B cell (primary cell): ENCODE measurements around the gene PYGO1. TPM values are rescaled to one million over a fixed set of nuclear protein-coding genes. Genes with fewer than 3 reads are reported as not detected.
"Not testable (repeated sequence)": the region's sequence is repeated elsewhere in the genome, so short reads cannot be mapped to it uniquely, and the experiment has no call there.

Experiments
- ATAC-seq: fragments of 200-7000 bp; cut with Tn5 transposase; one replicate; pipeline ENCODE4 v1.10.0; 2021; ENCODE audit warnings: low read depth, mild to moderate bottlenecking, moderate number of reproducible peaks, moderate library complexity
- CTCF ChIA-PET: fragments of 350-600 bp; sonication (Branson Sonifier 250); formaldehyde crosslinking; loops from one replicate; lab custom pipeline; 2021; ENCODE audit warnings: antibody characterized with exemption, inconsistent platforms; lab: Charles Lee
- POLR2A ChIA-PET: fragments of 350-600 bp; sonication (Branson Sonifier 250); formaldehyde crosslinking; loops from one replicate; lab custom pipeline; 2021; ENCODE audit warnings: antibody characterized with exemption; lab: Charles Lee
- DNase-seq: peaks from one replicate; pipeline ENCODE4 v3.0.0; 2013
- H2AFZ ChIP-seq: 2 replicates; pipeline ENCODE4 v1.6.1; 2012; ENCODE audit warnings: mild to moderate bottlenecking, low read depth, low read length; ENCODE audit not compliant: insufficient read depth, poor library complexity, severe bottlenecking
- H3K27ac ChIP-seq, 2 donors: 1 replicate in 1 of 2; 2 replicates in 1 of 2; pipeline ENCODE4 v1.5.1; 2012 to 2013; ENCODE audit warnings: low read length in 2 of 2, mild to moderate bottlenecking in 2 of 2, moderate library complexity in 1 of 2
- H3K27me3 ChIP-seq, 4 experiments: fragments of 200-600 bp in 1 of 4; sonication (generic) in 1 of 4; replicated peaks in 1 of 4; 1 replicate in 2 of 4; 2 replicates in 2 of 4; pipeline versions ENCODE4 v1.6.1 to v1.7.0; 2013 to 2016; ENCODE audit warnings: low read length in 3 of 4, mild to moderate bottlenecking in 2 of 4, mixed read lengths in 1 of 4, moderate library complexity in 1 of 4; ENCODE audit not compliant: insufficient read depth in 4 of 4, control insufficient read depth in 3 of 4; ENCODE audit errors: control extremely low read depth in 1 of 4
- H3K36me3 ChIP-seq, 2 experiments: replicated peaks in 1 of 2; 1 replicate in 1 of 2; 2 replicates in 1 of 2; pipeline versions ENCODE4 v1.6.1 to v1.7.1; 2013; ENCODE audit warnings: low read length in 1 of 2; ENCODE audit not compliant: insufficient read depth in 2 of 2, control insufficient read depth in 1 of 2; ENCODE audit errors: control extremely low read depth in 1 of 2, extremely low read depth in 1 of 2
- H3K4me1 ChIP-seq, 2 donors: fragments of 200-600 bp in 1 of 2; sonication (generic) in 1 of 2; 1 replicate in 1 of 2; 2 replicates in 1 of 2; pipeline versions ENCODE4 v1.5.1 to v1.6.1; 2013 to 2017; ENCODE audit warnings: low read length in 2 of 2; ENCODE audit not compliant: control insufficient read depth in 2 of 2, insufficient read depth in 2 of 2
- H3K4me2 ChIP-seq: replicated peaks from 2 replicates; pipeline ENCODE3; 2012; ENCODE audit warnings: mild to moderate bottlenecking, low read depth, low read length; ENCODE audit not compliant: poor library complexity, severe bottlenecking
- H3K4me3 ChIP-seq, 5 experiments: fragments of 200-600 bp in 1 of 5; sonication (generic) in 1 of 5; 1 replicate in 3 of 5; 2 replicates in 2 of 5; pipeline versions ENCODE4 v1.5.1 to v1.7.0; 2011 to 2016; ENCODE audit warnings: low read length in 4 of 5, mild to moderate bottlenecking in 4 of 5, low read depth in 2 of 5, control low read depth in 1 of 5, moderate library complexity in 1 of 5; ENCODE audit not compliant: insufficient read depth in 1 of 5; ENCODE audit errors: control extremely low read depth in 1 of 5, extremely low read depth in 1 of 5
- H3K79me2 ChIP-seq: fragments of 200-600 bp; sonication (generic); one replicate; pipeline ENCODE4 v1.6.0; 2016; ENCODE audit warnings: low read length; ENCODE audit not compliant: control insufficient read depth, insufficient read depth
- H3K9ac ChIP-seq: fragments of 200-600 bp; sonication (generic); 2 replicates; pipeline ENCODE4 v1.6.1; 2017; ENCODE audit warnings: mild to moderate bottlenecking, low read length, moderate library complexity
- H3K9me3 ChIP-seq, 3 donors: one replicate each; pipeline versions ENCODE4 v1.6.1 to v1.7.1; 2013; ENCODE audit warnings: low read length in 2 of 3; ENCODE audit not compliant: control insufficient read depth in 2 of 3, insufficient read depth in 1 of 3; ENCODE audit errors: control extremely low read depth in 1 of 3
- H4K20me1 ChIP-seq: 2 replicates; pipeline ENCODE4 v1.6.0; 2012; ENCODE audit warnings: mild to moderate bottlenecking, low read length; ENCODE audit not compliant: insufficient read depth, control insufficient read depth, poor library complexity, severe bottlenecking
- H3K27ac Mint-ChIP-seq: one replicate; pipeline ENCODE4 v1.8.0; 2021; ENCODE audit warnings: mixed read lengths
- H3K27me3 Mint-ChIP-seq: one replicate; pipeline ENCODE4 v1.8.0; 2021; ENCODE audit warnings: mixed read lengths
- H3K4me1 Mint-ChIP-seq: one replicate; pipeline ENCODE4 v1.8.0; 2021; ENCODE audit warnings: mixed read lengths
- H3K4me3 Mint-ChIP-seq: one replicate; pipeline ENCODE4 v1.8.0; 2021; ENCODE audit warnings: mixed read lengths
- H3K9me3 Mint-ChIP-seq: one replicate; pipeline ENCODE4 v1.8.0; 2022; ENCODE audit warnings: mixed read lengths; ENCODE audit not compliant: insufficient read depth
- CTCF ChIP-seq: fragments of 200-600 bp; IDR thresholded peaks from one replicate; pipeline ENCODE4 v1.8.0; 2022; ENCODE audit warnings: antibody characterized with exemption, mild to moderate bottlenecking
- EZH2 ChIP-seq: IDR thresholded peaks from 2 replicates; pipeline ENCODE4 v1.6.1; 2012; ENCODE audit warnings: borderline replicate concordance, low read depth, mild to moderate bottlenecking, moderate library complexity, low read length; ENCODE audit not compliant: insufficient read depth, poor library complexity, severe bottlenecking
- WGBS: methylation state at CpG from one replicate; pipeline ENCODE4 v1.1.5; 2013; ENCODE audit warnings: missing lambda C conversion rate; ENCODE audit not compliant: insufficient coverage; 5-methylcytosine and 5-hydroxymethylcytosine counted together
- intact Hi-C: fragments of 100-400 bp; cut with micrococcal nuclease; formaldehyde crosslinking; loops from one replicate; pipeline ENCODE4 v1.10.0; 2022
- polyA plus RNA-seq: library from polyadenylated mRNA; depleted of rRNA; stranded (reverse); fragments of >200 nt; gene quantifications from 2 replicates; pipeline ENCODE4 v1.2.3, GENCODE V29; 2012
- total RNA-seq, 2 donors: library from RNA; stranded (reverse); fragments of 120-200 nt in 1 of 2; gene quantifications; 1 replicate in 1 of 2; 2 replicates in 1 of 2; pipeline versions ENCODE4 v1.2.3 to v1.2.4, GENCODE V29; 2013 to 2022

PYGO1 gene
- total and polyA plus RNA-seq, 2 donors (not counting 1 experiment from before 2014, with no cell fraction given), result 0.02 TPM; not detected in 1

GRCh38 chr15:55599439-55599838 is 11.3 kb upstream of the PYGO1 start:
- Mint-ChIP-seq H3K4me1 (no peaks in the 10 kb centered on the region), H3K4me3 (no peak overlapping the region), H3K27me3 (peaks cover 12% of the 10 kb centered on the region), H3K9me3 (no peaks in the 10 kb centered on the region), H3K27ac (no peak overlapping the region)
- no peaks in the 10 kb centered on the region for H3K36me3 ChIP-seq
- no peak overlapping the region for H3K27ac ChIP-seq
- POLR2A ChIA-PET, result no interaction called here
- peaks cover 0 to 3% (median 1%) of the 10 kb centered on the region in 3 donors for H3K9me3 ChIP-seq
- 84% methylated on average over 3 of the region's 3 CpGs for WGBS
- ATAC-seq, result no peak
- DNase-seq, result no peak
- H3K4me2 ChIP-seq, result no peak overlapping the region
- H2AFZ ChIP-seq, result no peak overlapping the region
- no peak overlapping the region for H3K4me3 ChIP-seq
- TF ChIP-seq EZH2, result no peak
- no peak for TF ChIP-seq CTCF
- peaks cover 0 to 2% (median 0%) of the 10 kb centered on the region in 4 experiments for H3K27me3 ChIP-seq
- CTCF ChIA-PET, result no interaction called here
- no peaks in the 10 kb centered on the region for H3K79me2 ChIP-seq
- intact Hi-C loops, result no loop called here
- no peaks in the 10 kb centered on the region for H4K20me1 ChIP-seq
- no peak overlapping the region for H3K9ac ChIP-seq
- no peaks in the 10 kb centered on the region for H3K4me1 ChIP-seq

GRCh38 chr15:55593019-55593418 is 4.9 kb upstream of the PYGO1 start:
- H3K79me2 ChIP-seq, intact Hi-C loops, POLR2A ChIA-PET, ATAC-seq, H3K36me3 ChIP-seq, H2AFZ ChIP-seq, H3K4me3 Mint-ChIP-seq, H3K9ac ChIP-seq, DNase-seq, H3K4me2 ChIP-seq, H3K27ac Mint-ChIP-seq, H3K4me1 Mint-ChIP-seq, H3K4me1 ChIP-seq, CTCF ChIA-PET, H4K20me1 ChIP-seq, H3K27ac ChIP-seq, H3K4me3 ChIP-seq, H3K9me3 Mint-ChIP-seq: not testable (repeated sequence)
- peaks cover 0 to 13% (median 4%) of the 10 kb centered on the region in 3 donors for H3K9me3 ChIP-seq
- H3K27me3 ChIP-seq, result peaks cover 0 to 16% (median 11%) of the 10 kb centered on the region in 4 experiments
- H3K27me3 Mint-ChIP-seq, result peaks cover 29% of the 10 kb centered on the region
- no CpG with 5 or more reads among the region's 1 CpG for WGBS
